ENCODE measurements around the gene PCA3. TPM values are rescaled to one million over a fixed set of nuclear protein-coding genes. Genes with fewer than 3 reads are reported as not detected.
A peak's percentile ranks its signal among the peaks of the same experiment; 100 is the strongest.

The PCA3 gene
- total RNA-seq, 2 experiments from 2014 or later, result not detected

DNA sequence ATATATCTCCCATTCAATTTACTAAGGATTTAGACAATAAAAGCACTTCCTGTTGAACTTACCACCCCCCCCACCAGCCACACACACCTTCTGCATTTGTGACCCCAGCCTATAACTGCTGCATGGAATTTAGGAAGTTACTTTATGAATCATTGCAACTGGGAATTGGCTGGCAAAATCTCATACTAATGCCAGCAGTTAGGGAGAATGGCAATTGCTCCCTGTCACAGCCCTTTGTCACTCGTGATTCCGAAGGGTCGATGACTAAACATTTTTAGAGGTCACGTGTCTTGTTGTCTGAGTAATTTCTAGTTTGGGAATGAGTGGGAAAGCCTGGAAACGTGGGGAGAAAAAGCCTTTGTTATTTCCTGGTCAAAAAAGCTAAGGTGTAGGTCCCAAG lies 46.6 kb upstream of the PCA3 start:
- intact Hi-C loops (cut with DNase I, micrococcal nuclease), result loop anchor here in 1 of 2 experiments (2.0 kb wide), 1 partner anchor 19 kb away; no protein-coding TSS in a partner anchor
- TF ChIP-seq, protein P1, sequence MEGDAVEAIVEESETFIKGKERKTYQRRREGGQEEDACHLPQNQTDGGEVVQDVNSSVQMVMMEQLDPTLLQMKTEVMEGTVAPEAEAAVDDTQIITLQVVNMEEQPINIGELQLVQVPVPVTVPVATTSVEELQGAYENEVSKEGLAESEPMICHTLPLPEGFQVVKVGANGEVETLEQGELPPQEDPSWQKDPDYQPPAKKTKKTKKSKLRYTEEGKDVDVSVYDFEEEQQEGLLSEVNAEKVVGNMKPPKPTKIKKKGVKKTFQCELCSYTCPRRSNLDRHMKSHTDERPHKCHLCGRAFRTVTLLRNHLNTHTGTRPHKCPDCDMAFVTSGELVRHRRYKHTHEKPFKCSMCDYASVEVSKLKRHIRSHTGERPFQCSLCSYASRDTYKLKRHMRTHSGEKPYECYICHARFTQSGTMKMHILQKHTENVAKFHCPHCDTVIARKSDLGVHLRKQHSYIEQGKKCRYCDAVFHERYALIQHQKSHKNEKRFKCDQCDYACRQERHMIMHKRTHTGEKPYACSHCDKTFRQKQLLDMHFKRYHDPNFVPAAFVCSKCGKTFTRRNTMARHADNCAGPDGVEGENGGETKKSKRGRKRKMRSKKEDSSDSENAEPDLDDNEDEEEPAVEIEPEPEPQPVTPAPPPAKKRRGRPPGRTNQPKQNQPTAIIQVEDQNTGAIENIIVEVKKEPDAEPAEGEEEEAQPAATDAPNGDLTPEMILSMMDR (IDR thresholded peaks at IDR 0.05), result no peak
- Mint-ChIP-seq H3K36me3 (ENCODE audit: low read depth) (no peaks in the 10 kb centered on the region), H3K9me3 (no peaks in the 10 kb centered on the region), H3K27ac (no peak overlapping the region), H3K4me3 (no peak overlapping the region), H3K27me3 (peaks cover 17% of the 10 kb centered on the region), H3K4me1 (ENCODE audit: low read depth) (no peaks in the 10 kb centered on the region)
- Histone ChIP-seq H3K27ac (ENCODE audit: low read depth in 1 of 2, low read length in 2 of 2) (no peak overlapping the region), H3K9me3 (ENCODE audit: control insufficient read depth in 1 of 2, insufficient read depth in 1 of 2, low read length in 2 of 2) (no peaks in the 10 kb centered on the region), H3K4me1 (ENCODE audit: insufficient read depth, low read length) (no peaks in the 10 kb centered on the region), H3K4me3 (ENCODE audit: low read length) (no peak overlapping the region), H3K27me3 (ENCODE audit: control insufficient read depth in 1 of 2, insufficient read depth in 2 of 2, low read length in 2 of 2) (peaks cover 0 to 4% of the 10 kb centered on the region in 2 experiments), H3K36me3 (ENCODE audit: insufficient read depth, low read length) (no peaks in the 10 kb centered on the region)
- CTCF ChIA-PET, result no interaction called here
- POLR2A ChIA-PET, result no interaction called here
- no peak for ATAC-seq (ENCODE audit: poor library complexity)
- DNase-seq, result peak in 3 of 14 experiments; percentile 7 to 38 (median 25)

DNA sequence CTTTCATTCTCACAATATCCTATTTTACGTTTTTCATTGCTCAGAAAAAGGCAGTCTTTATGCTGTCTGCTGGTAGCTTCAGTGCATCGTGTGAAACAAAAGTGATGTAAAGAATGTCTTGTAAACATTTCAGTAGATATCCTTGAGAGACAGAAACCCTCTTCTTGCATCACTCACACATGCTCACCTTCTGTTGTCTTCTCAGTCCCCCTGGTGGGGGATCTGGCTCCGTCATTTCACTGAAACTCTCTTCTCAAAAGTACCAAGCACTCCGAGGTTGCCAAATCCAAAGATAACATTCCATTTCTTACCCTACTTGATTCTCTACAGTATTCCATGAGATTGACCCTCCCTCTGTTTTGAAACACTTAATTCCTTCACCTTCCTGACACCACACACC lies 46.1 kb upstream of the PCA3 start:
- H3K4me1 ChIP-seq (ENCODE audit: insufficient read depth, low read length), result no peaks in the 10 kb centered on the region
- no peak for ATAC-seq (ENCODE audit: poor library complexity)
- H3K36me3 Mint-ChIP-seq (ENCODE audit: low read depth), result no peaks in the 10 kb centered on the region
- H3K9me3 ChIP-seq (ENCODE audit: control insufficient read depth in 1 of 2, insufficient read depth in 1 of 2, low read length in 2 of 2), result no peaks in the 10 kb centered on the region
- no peak overlapping the region for H3K27ac ChIP-seq (ENCODE audit: low read depth in 1 of 2, low read length in 2 of 2)
- no peak overlapping the region for H3K4me3 Mint-ChIP-seq
- peaks cover 0 to 4% of the 10 kb centered on the region in 2 experiments for H3K27me3 ChIP-seq (ENCODE audit: control insufficient read depth in 1 of 2, insufficient read depth in 2 of 2, low read length in 2 of 2)
- no peaks in the 10 kb centered on the region for H3K36me3 ChIP-seq (ENCODE audit: insufficient read depth, low read length)
- TF ChIP-seq, protein P1 (IDR thresholded peaks at IDR 0.05), result no peak
- no peak for DNase-seq
- no peaks in the 10 kb centered on the region for H3K4me1 Mint-ChIP-seq (ENCODE audit: low read depth)
- intact Hi-C loops (cut with DNase I, micrococcal nuclease), result loop anchor here in 1 of 2 experiments (2.0 kb wide), 1 partner anchor 19 kb away; no protein-coding TSS in a partner anchor
- CTCF ChIA-PET, result no interaction called here
- no peak overlapping the region for H3K4me3 ChIP-seq (ENCODE audit: low read length)
- H3K27me3 Mint-ChIP-seq, result peaks cover 19% of the 10 kb centered on the region
- no peak overlapping the region for H3K27ac Mint-ChIP-seq
- POLR2A ChIA-PET, result no interaction called here
- no peaks in the 10 kb centered on the region for H3K9me3 Mint-ChIP-seq

DNA sequence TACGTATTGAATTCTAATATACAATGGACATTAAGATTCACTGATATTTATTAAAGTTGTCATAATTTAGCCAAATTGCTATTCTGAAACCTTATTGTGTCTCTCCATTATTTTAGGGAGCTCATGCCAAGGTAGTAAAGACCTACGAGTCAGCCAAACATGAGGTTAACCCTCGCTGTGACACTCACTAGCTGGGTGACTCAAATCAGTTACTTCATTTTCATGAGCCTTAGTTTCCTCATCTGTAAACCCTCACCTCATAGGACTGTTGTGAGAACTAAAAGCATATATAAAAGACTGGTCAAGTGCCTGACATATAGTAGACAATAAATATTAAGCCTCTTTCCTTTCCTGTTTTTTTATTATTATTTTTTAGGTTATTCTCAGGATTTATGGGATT lies 44.0 kb upstream of the PCA3 start:
- CTCF ChIA-PET, result no interaction called here
- H3K9me3 Mint-ChIP-seq, result no peaks in the 10 kb centered on the region

More for the DNA sequence above, 44.0 kb upstream of the PCA3 start:
- Mint-ChIP-seq H3K36me3 (ENCODE audit: low read depth) (no peaks in the 10 kb centered on the region), H3K4me3 (no peak overlapping the region), H3K27ac (no peak overlapping the region), H3K27me3 (peaks cover 27% of the 10 kb centered on the region), H3K4me1 (ENCODE audit: low read depth) (no peaks in the 10 kb centered on the region)
- intact Hi-C loops (cut with DNase I, micrococcal nuclease), result no loop called here
- Histone ChIP-seq H3K27me3 (ENCODE audit: control insufficient read depth in 1 of 2, insufficient read depth in 2 of 2, low read length in 2 of 2) (peaks cover 0 to 4% of the 10 kb centered on the region in 2 experiments), H3K4me1 (ENCODE audit: insufficient read depth, low read length) (no peaks in the 10 kb centered on the region), H3K4me3 (ENCODE audit: low read length) (no peak overlapping the region), H3K27ac (ENCODE audit: low read depth in 1 of 2, low read length in 2 of 2) (no peak overlapping the region), H3K9me3 (ENCODE audit: control insufficient read depth in 1 of 2, insufficient read depth in 1 of 2, low read length in 2 of 2) (no peaks in the 10 kb centered on the region), H3K36me3 (ENCODE audit: insufficient read depth, low read length) (no peaks in the 10 kb centered on the region)
- POLR2A ChIA-PET, result no interaction called here
- TF ChIP-seq, protein P1 (IDR thresholded peaks at IDR 0.05), result no peak
- no peak for DNase-seq
- no peak for ATAC-seq (ENCODE audit: poor library complexity)
